Thoracic aorta (tissue), 2 donors: ENCODE data around the gene CYP27C1. TPM values are rescaled to one million over a fixed set of nuclear protein-coding genes. Genes with fewer than 3 reads are reported as not detected.

ENCODE experiments used
- ATAC-seq: fragments of 150-250 bp; one replicate; pipeline ENCODE4 v1.8.0; 2017; ENCODE audit warnings: low read depth; ENCODE audit not compliant: insufficient number of reproducible peaks, low FRiP score
- DNase-seq: peaks from one replicate; pipeline ENCODE4 v3.0.0-alpha.2; 2020; ENCODE audit warnings: low spot score
- H3K27ac ChIP-seq, 2 donors: fragments of 200-600 bp; sonication (generic); 1 replicate in 1 of 2; 2 replicates in 1 of 2; pipeline ENCODE4 v1.5.1; 2016; ENCODE audit warnings: mild to moderate bottlenecking in 2 of 2, moderate library complexity in 2 of 2
- H3K27me3 ChIP-seq: fragments of 200-600 bp; sonication (generic); replicated peaks from 2 replicates; pipeline ENCODE4 v1.6.0; 2016; ENCODE audit warnings: mild to moderate bottlenecking; ENCODE audit not compliant: insufficient read depth
- H3K36me3 ChIP-seq: fragments of 200-600 bp; sonication (generic); one replicate; pipeline ENCODE4 v1.5.1; 2016
- H3K4me1 ChIP-seq, 2 donors: fragments of 200-600 bp; sonication (generic); 1 replicate in 1 of 2; 2 replicates in 1 of 2; pipeline versions ENCODE4 v1.5.1 to v1.6.0; 2016; ENCODE audit warnings: low read depth in 2 of 2, mild to moderate bottlenecking in 1 of 2; ENCODE audit not compliant: control insufficient read depth in 1 of 2
- H3K4me3 ChIP-seq: fragments of 200-600 bp; sonication (generic); 2 replicates; pipeline ENCODE4 v1.5.1; 2016; ENCODE audit warnings: mild to moderate bottlenecking
- H3K9me3 ChIP-seq: fragments of 200-600 bp; sonication (generic); 2 replicates; pipeline ENCODE4 v1.5.1; 2016
- total RNA-seq, 2 donors: library from RNA; depleted of rRNA; stranded (reverse); fragments of >200 nt; gene quantifications; one replicate each; pipeline versions ENCODE4 v1.1.0 to v1.2.3, GENCODE V29; 2016
- TF ChIP-seq, protein P1 (sequence below): fragments of 200-600 bp; sonication (generic); IDR thresholded peaks from one replicate; pipeline ENCODE4 v1.5.1; 2019; ENCODE audit warnings: antibody characterized with exemption

Gene CYP27C1
- total RNA-seq, 2 donors from 2014 or later: 0.35 TPM; not detected in 1

DNA sequence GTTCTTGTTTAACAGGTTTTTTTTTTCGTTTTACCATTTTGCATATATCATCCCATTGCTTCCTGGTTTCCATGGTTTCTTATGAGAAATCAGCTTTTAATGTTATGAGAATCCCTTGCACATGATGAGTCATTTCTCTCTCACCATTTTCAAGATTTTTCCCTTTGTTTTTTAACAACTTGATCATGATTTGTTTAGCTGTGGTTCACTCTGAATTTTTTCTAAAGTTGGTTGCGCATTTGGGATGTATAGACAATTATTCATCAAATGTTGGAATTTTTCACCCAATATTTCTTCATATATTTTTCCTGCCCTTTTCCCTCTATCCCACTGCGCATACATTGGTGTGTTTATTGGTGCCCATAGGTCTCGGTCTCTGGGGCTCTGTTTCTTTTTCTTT lies 70.7 kb downstream of the CYP27C1 start:
- TF ChIP-seq, protein P1, sequence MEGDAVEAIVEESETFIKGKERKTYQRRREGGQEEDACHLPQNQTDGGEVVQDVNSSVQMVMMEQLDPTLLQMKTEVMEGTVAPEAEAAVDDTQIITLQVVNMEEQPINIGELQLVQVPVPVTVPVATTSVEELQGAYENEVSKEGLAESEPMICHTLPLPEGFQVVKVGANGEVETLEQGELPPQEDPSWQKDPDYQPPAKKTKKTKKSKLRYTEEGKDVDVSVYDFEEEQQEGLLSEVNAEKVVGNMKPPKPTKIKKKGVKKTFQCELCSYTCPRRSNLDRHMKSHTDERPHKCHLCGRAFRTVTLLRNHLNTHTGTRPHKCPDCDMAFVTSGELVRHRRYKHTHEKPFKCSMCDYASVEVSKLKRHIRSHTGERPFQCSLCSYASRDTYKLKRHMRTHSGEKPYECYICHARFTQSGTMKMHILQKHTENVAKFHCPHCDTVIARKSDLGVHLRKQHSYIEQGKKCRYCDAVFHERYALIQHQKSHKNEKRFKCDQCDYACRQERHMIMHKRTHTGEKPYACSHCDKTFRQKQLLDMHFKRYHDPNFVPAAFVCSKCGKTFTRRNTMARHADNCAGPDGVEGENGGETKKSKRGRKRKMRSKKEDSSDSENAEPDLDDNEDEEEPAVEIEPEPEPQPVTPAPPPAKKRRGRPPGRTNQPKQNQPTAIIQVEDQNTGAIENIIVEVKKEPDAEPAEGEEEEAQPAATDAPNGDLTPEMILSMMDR: no peak
- H3K27ac ChIP-seq: no peak overlapping the region
- ATAC-seq: no peak
- no peaks in the 10 kb centered on the region for H3K9me3 ChIP-seq
- H3K27me3 ChIP-seq: no peaks in the 10 kb centered on the region
- no peaks in the 10 kb centered on the region for H3K36me3 ChIP-seq
- no peak for DNase-seq
- H3K4me3 ChIP-seq: no peak overlapping the region
- H3K4me1 ChIP-seq: peaks cover 1 to 10% of the 10 kb centered on the region in 2 donors

DNA sequence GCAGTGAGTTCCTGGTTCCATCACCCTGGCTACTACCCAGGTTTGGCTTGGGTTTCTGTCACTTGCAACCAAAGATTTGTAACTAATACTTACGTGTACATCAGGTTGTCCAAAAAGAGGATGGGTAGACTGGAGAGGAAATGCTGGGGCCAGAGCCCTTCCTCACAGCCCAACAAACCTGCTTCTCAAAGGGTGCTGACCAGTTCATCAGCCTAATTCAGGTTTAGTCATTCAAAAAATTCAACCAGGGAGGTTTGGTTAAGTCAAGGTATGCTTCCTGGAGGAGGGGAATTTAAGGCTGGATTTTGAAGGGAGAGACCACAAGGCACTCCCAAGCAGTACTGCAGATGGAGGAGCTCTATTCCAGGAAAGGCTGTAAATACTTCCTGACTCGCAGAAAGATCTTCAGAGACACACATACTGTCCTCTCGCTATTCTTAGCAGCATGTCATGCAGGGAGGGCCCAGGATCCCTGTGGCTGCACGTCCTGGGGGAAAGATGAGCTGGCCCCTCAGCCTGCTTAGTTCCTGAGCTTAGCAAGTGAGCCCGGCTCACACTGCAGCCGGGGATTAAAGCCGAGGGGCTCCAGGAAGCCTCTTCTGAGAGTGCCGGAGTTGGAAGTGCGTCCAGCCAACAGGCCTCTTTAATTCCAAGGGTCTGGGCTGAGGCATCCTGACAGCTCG lies 73.1 kb downstream of the CYP27C1 start:
- no peaks in the 10 kb centered on the region for H3K9me3 ChIP-seq
- H3K27ac ChIP-seq: no peak overlapping the region
- H3K27me3 ChIP-seq: no peaks in the 10 kb centered on the region
- no peak for ATAC-seq
- DNase-seq: no peak
- H3K36me3 ChIP-seq: no peaks in the 10 kb centered on the region
- TF ChIP-seq, protein P1: no peak
- H3K4me3 ChIP-seq: no peak overlapping the region
- H3K4me1 ChIP-seq: peaks cover 7 to 12% of the 10 kb centered on the region in 2 donors

DNA sequence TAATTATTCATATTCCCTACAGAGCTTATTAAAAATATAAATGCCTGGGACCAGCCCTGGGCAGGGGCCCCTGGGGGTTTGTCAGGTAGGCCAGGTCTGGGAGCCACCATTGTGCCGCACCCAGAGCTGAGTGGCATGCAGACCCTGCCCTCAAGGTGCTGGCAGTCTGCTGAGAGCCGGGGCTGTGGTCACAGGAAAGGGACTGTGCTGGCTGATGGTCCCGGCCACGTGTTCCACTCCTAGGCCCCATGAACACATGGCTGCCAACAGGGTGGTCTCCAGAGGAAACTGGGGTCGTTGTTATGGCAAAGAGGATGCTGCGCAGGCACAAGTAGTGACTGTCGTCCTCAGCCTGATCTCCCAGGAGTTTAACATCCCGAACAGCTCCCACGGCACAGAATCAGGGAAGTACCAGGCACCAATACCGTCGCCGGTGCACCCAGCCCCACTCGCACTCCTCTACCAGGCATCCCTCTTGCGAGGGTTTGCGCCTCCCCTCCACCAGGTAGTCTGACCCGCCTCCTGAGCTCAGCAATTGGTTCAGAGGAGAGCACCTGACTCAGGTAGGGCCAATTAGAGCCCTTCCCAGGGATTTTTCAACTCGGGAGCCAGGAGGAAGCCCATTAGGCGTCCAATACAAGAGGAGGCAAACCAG lies 73.9 kb downstream of the CYP27C1 start:
- TF ChIP-seq, protein P1: no peak
- Histone ChIP-seq H3K27ac (no peak overlapping the region), H3K9me3 (no peaks in the 10 kb centered on the region), H3K36me3 (no peaks in the 10 kb centered on the region), H3K4me1 (peaks cover 7 to 12% of the 10 kb centered on the region in 2 donors), H3K27me3 (no peaks in the 10 kb centered on the region), H3K4me3 (no peak overlapping the region)
- ATAC-seq: no peak
- DNase-seq: no peak

DNA sequence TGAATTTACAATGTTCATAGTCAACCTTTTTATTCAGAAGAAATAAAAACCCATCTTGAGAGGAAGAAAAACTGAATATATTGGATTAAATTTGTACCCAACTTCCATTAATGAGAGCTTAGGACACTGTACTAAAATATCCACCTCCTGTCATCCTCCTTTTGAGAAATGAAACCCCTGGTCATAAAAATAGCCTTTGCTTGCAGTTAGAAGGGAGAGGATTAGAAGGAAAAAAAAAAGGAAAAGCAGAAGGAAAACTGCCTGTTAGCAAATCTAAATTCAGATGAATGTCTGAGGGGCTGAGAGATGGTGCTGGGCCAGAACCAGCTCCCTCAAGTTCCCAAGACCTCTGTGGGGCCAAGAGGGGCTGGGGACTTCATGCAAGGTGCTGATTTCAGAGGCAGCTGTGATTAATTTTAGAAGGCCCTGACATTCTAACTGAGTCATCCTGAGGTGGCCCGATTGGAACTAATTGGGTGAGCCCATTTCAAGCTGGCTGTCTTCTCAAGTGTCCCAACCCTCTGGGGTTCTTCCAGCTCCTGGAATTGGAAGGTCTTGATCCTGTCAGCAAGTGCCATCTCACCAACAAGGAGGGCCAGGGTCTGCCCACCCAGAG lies 74.7 kb downstream of the CYP27C1 start:
- peaks cover 7 to 12% of the 10 kb centered on the region in 2 donors for H3K4me1 ChIP-seq
- no peak overlapping the region for H3K27ac ChIP-seq
- TF ChIP-seq, protein P1: no peak
- no peak for DNase-seq
- no peaks in the 10 kb centered on the region for H3K9me3 ChIP-seq
- ATAC-seq: no peak
- no peaks in the 10 kb centered on the region for H3K36me3 ChIP-seq
- H3K27me3 ChIP-seq: no peaks in the 10 kb centered on the region
- H3K4me3 ChIP-seq: no peak overlapping the region
